HG03378 (cell line): Measurements from ENCODE around the gene IMP3.
A peak's percentile ranks its signal among the peaks of the same experiment; 100 is the strongest.

ENCODE experiments used
- ATAC-seq: cut with Tn5 transposase; IDR thresholded peaks from one replicate; pipeline ENCODE4 v1.9.1; 2021; ENCODE audit warnings: mild to moderate bottlenecking, moderate library complexity; ENCODE audit not compliant: unreplicated experiment

The IMP3 gene

GRCh38 chr15:75625542-75626347 lies 14.3 kb downstream of the IMP3 start, which contains the start of gene SNUPN:
Gene SNUPN (minus strand): TSS chr15:75625725. CDS start chr15:75621051, 4,674 bp downstream.
- peak; percentile 53 for ATAC-seq

GRCh38 chr15:75622505-75622904 lies 17.5 kb downstream of the IMP3 start:
- no peak for ATAC-seq

- ATAC-seq, result no peak
These were observed 19.1 kb downstream of the IMP3 start for GRCh38 chr15:75620841-75621391.

- ATAC-seq, result no peak
These were observed 19.8 kb downstream of the IMP3 start for GRCh38 chr15:75620058-75620820.

- no peak for ATAC-seq
These were observed 23.3 kb downstream of the IMP3 start for GRCh38 chr15:75616766-75617165.

- ATAC-seq, result no peak
These were observed 33.0 kb downstream of the IMP3 start for GRCh38 chr15:75606711-75607699.

GRCh38 chr15:75606026-75606425 lies 34.0 kb downstream of the IMP3 start:
- no peak for ATAC-seq

GRCh38 chr15:75599401-75599800 lies 40.6 kb downstream of the IMP3 start:
- no peak for ATAC-seq

- ATAC-seq, result no peak
These were observed 41.7 kb downstream of the IMP3 start for GRCh38 chr15:75598361-75598760.

- no peak for ATAC-seq
These were observed 42.2 kb downstream of the IMP3 start for GRCh38 chr15:75597667-75598341.

GRCh38 chr15:75596703-75597345 lies 43.2 kb downstream of the IMP3 start:
- ATAC-seq, result no peak

GRCh38 chr15:75594276-75594675 lies 45.7 kb downstream of the IMP3 start:
- no peak for ATAC-seq

- no peak for ATAC-seq
These were observed 48.2 kb downstream of the IMP3 start for GRCh38 chr15:75591655-75592364.

GRCh38 chr15:75590239-75590638 lies 49.8 kb downstream of the IMP3 start:
- ATAC-seq, result no peak
